IMR-90 (cell line): ENCODE data around the gene EXOC6.

Source experiments
- FOS ChIP-seq: fragments of 150-350 bp; IDR thresholded peaks from 2 replicates; pipeline ENCODE4 v1.6.1; 2016; ENCODE audit warnings: low read depth, low read length
- MXI1 ChIP-seq: IDR thresholded peaks from 2 replicates; pipeline ENCODE4 v1.6.1; 2012; ENCODE audit warnings: low read depth, mild to moderate bottlenecking, low read length, moderate library complexity, borderline replicate concordance
- NFE2L2 ChIP-seq: fragments of 150-350 bp; IDR thresholded peaks from 2 replicates; pipeline ENCODE4 v1.6.1; 2016; ENCODE audit warnings: low read depth, mild to moderate bottlenecking, low read length
- POLR2A ChIP-seq: IDR thresholded peaks from 2 replicates; pipeline ENCODE4 v1.6.1; 2012; ENCODE audit warnings: mild to moderate bottlenecking, low read depth, low read length
- TF ChIP-seq, protein P1 (sequence below): conservative IDR thresholded peaks from 2 replicates; pipeline ENCODE4 v1.5.1; 2012; ENCODE audit warnings: mild to moderate bottlenecking, low read depth, low read length, improper control_type of control experiment

DNA sequence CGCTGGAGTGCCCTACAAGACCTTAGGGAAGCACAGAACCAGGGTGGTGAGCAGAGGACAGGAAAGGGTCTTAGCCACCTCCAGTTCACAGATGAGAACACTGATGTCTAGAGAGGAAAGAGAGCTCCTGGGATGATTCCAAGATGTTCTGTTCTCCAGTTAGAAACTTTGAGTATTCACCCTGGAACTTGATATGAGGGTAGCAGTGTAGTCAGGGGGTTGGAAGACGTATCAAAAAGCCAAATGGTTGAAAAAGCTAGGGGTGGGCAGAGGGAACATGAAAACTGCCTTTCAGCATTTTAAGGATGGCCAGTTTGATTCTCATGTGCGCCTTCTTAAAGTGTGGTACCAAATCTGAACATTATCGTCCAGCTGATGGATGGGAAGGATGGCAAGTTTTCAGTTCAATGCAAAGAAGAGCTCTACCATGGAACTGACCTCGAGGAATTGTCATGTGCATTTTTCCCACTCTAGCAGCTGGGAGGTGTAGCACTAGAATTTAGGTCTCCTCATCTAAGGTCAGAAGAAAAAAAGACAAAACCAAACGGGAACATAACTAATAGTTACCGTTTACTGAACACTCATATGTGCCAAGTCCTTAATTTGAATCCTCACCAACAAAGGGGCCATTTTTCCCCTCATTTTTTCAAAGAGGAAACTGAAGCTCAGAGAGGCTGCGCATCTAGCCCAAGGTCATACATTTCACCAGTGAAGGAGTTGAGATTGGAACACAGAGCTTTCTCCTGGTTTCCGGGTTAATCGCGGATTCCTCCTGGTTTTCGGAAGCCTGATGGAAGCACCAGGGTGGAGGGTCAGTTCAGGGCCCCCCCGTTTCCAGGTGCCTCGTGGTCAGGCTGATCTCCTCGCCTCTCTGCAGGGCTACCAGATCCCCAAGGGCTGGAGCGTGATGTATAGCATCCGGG lies 219.4 kb downstream of the EXOC6 start:
- TF ChIP-seq, protein P1, sequence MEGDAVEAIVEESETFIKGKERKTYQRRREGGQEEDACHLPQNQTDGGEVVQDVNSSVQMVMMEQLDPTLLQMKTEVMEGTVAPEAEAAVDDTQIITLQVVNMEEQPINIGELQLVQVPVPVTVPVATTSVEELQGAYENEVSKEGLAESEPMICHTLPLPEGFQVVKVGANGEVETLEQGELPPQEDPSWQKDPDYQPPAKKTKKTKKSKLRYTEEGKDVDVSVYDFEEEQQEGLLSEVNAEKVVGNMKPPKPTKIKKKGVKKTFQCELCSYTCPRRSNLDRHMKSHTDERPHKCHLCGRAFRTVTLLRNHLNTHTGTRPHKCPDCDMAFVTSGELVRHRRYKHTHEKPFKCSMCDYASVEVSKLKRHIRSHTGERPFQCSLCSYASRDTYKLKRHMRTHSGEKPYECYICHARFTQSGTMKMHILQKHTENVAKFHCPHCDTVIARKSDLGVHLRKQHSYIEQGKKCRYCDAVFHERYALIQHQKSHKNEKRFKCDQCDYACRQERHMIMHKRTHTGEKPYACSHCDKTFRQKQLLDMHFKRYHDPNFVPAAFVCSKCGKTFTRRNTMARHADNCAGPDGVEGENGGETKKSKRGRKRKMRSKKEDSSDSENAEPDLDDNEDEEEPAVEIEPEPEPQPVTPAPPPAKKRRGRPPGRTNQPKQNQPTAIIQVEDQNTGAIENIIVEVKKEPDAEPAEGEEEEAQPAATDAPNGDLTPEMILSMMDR: no peak
- TF ChIP-seq POLR2A: no peak
- no peak for TF ChIP-seq FOS
- TF ChIP-seq MXI1: no peak
- no peak for TF ChIP-seq NFE2L2
